HG03139 (cell line): ENCODE measurements around the gene STRBP.
"Not testable (repeated sequence)": the region's sequence is repeated elsewhere in the genome, so short reads cannot be mapped to it uniquely, and the experiment has no call there.

ENCODE experiments used
- ATAC-seq: cut with Tn5 transposase; IDR thresholded peaks from one replicate; pipeline ENCODE4 v1.9.1; 2021; ENCODE audit not compliant: unreplicated experiment

Gene STRBP

DNA sequence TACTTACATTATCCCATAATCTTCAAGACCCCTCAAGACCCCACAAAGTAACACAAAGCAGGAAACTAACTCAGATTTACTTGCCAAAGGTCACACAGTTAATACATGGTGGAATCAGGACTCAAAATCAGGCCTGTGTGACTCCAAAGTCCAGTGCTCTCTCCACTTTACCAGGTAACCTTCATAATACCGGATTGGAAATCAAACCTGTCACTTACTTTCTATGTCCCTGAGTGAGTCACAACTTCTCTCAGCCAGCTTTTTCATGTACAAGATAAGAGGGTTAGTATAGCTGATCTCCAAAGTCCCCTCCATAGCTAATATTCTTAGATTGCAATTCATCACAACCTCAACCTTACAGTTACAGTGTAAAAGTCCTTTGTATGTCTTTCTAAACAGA lies 17.1 kb downstream of the STRBP start:
- ATAC-seq = no peak

- no peak for ATAC-seq
Measured at GRCh38 chr9:123250504-123250903, 17.9 kb downstream of the STRBP start.

DNA sequence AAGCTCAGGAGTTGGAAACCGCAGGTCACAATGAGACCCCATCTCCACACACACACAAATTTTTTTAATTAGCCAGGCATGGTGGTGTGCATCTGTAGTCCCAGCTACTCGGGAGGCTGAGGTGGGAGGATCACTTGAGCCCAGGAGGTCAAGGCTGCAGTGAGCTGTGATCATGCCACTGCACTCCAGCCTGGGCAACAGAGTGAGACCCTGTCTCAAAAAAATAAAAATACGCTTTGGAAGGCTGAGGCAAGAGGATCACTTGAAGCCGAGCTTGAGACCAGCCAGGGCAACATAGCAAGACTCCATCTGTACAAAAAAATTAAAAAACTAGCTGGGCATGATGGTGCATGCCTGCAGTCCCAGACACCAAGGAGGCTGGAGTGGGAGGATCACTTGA lies 19.2 kb downstream of the STRBP start:
- ATAC-seq = not testable (repeated sequence)

- no peak for ATAC-seq
Measured at GRCh38 chr9:123248630-123249029, 19.8 kb downstream of the STRBP start.

DNA sequence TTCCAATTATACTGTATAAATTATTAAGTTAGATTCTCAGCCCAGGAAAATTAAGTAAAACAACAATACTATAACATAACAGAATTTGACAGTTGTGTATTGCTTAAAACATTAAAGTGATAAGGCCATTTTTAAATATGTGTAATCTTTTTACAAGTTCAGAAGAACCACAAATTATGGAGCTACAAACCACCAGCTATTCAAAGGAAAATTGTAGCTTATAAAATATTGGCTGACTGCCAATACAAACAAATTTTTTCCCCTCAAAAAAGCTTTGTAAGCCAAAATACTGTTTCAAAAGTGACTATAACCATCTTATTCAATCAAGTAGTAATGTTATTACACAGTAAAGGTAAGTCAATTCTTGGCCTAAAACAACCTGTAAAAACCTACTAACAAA lies 21.9 kb downstream of the STRBP start:
- no peak for ATAC-seq

GRCh38 chr9:123239726-123240125 lies 28.7 kb downstream of the STRBP start:
- ATAC-seq = no peak

GRCh38 chr9:123238365-123238764 lies 30.0 kb downstream of the STRBP start:
- ATAC-seq = no peak

DNA sequence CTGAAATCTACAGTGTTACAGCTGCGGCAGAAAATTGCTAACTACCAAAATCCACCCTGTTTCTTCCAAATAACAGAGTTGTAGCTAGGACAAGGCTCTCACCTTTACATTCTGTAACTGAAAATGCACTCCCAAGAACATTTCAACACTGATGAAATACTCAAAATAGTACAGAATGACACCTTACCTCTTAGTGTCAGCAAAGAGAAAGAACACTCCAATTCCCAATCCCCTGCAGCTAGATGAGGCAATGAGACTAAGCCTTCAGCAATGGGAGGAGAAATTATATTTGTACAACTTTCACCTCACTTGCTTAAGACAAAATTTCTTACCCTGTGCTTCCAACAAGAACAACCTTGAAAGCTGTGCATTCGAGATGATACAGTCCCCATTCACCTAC lies 31.2 kb downstream of the STRBP start:
- ATAC-seq = no peak

- ATAC-seq = no peak
Measured at GRCh38 chr9:123235448-123235847, 32.9 kb downstream of the STRBP start.

DNA sequence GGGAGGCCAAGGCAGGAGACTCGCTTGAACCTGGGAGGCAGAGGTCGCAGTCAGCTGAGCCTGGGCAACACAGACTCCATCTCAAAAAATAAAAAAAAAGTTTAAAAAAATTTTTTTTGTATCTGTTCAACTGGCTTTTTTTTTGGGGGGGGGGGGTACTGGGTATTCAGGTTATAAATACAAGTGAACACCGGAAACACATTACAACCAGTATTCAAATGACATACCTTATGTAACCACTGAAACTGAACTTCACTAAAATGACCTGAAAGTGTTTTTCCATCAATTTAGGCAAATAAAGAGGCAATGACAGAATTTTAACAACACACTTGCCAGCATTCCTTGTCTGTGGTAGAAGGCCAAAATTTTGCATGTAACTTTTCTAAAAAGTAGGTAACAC lies 33.5 kb downstream of the STRBP start:
- no peak for ATAC-seq

GRCh38 chr9:123232332-123232731 lies 36.1 kb downstream of the STRBP start:
- no peak for ATAC-seq

DNA sequence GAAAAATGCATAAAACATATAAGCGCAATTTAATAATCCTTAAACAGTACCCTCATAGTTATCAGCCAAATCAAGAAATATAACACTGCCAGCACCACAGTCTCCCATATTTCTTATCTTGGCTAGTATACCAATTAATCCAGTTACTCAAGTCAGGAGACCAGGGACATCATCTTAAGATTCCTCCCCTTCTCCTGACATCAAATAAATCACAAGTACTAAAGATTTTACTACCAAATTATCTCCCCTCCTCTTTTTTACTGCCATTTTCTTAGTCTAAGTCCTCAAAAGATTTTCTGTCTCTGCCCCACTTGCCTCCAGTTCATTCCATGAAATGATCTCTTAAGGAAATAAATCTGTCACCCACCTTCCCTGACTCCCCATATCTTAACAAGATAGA lies 37.0 kb downstream of the STRBP start:
- ATAC-seq = no peak

GRCh38 chr9:123228967-123229366 lies 39.4 kb downstream of the STRBP start:
- ATAC-seq = no peak

- no peak for ATAC-seq
Measured at GRCh38 chr9:123225995-123226394, 42.4 kb downstream of the STRBP start.

DNA sequence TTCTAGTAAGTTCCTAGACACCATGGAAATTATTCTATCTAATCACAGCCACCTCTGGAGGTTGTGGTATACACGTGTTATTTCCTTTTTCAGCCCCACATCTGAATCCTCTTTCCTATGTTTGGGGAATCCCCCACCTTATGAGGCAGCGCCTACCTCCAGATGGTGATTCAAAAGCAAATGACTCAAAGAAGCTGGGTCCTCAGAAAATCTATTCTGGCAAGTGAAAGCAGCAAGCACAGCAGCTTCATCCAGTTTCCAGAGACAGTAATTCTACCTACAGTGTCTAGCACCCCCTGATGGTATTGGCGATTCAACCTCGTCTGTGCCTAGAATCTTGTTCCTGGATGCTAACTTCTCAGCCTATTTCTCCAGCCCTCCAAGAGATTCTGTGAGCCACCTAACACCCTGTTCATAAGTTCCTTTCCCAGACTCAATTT lies 43.0 kb downstream of the STRBP start:
- ATAC-seq = peak; percentile 88

- ATAC-seq = no peak
Measured at GRCh38 chr9:123220127-123220526, 48.3 kb downstream of the STRBP start.

GRCh38 chr9:123218831-123219230 lies 49.6 kb downstream of the STRBP start:
- ATAC-seq = no peak

DNA sequence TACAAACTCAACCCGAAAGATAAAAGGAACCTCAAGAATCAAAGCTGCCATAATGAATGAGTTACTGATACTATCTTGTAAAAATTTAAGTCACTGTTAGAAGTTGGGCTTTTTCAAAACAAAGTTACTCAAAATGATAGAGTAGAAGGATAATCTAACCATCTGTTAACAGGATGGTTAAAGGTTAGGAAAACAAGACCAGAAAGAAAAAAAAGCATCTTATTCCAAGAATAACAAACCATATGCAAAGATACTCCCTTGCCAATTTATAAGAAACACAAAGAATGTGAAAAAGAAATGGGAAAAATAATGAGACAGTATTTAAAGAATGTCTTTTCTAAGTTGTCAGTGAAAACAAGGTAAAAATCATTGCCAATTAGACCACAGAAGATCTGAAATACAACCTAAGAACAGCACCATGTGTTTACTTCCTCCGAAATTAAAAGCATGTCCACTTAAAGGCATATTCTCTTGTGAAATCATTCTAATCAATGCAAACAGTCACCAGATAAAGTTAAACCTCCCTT lies 51.2 kb downstream of the STRBP start:
- no peak for ATAC-seq

DNA sequence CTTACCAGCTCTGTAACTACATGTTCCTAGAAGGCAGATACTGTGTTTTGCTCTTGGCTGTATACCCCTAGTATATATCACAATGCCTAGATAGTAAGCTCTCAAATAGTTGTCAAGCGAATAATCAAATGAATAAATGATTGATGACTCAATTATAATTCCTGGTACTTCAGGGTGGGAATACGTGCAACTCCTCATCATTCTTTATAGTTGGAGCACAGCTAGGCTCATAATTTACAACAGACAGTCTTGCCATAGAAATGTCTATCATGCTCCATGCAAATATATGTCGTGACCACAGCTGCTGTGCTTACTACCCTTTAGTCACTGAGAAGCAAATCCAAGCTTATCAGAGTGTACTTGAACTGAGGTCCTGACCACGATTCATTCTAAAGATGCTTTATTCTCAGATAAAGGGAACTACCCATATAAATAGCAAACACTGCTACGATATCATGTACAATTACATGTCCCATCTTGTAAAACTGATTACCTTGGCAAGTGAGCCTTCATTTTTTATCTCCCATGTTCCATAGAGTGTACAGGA lies 52.1 kb downstream of the STRBP start:
- no peak for ATAC-seq

- no peak for ATAC-seq
Measured at GRCh38 chr9:123211081-123211480, 57.3 kb downstream of the STRBP start.

- ATAC-seq = no peak
Measured at GRCh38 chr9:123208626-123209174, 59.7 kb downstream of the STRBP start.

- no peak for ATAC-seq
Measured at GRCh38 chr9:123206065-123206464, 62.3 kb downstream of the STRBP start.

- ATAC-seq = no peak
Measured at GRCh38 chr9:123201083-123201482, 67.3 kb downstream of the STRBP start.
